ENCODE data around the gene FSTL4.

FSTL4 gene

DNA sequence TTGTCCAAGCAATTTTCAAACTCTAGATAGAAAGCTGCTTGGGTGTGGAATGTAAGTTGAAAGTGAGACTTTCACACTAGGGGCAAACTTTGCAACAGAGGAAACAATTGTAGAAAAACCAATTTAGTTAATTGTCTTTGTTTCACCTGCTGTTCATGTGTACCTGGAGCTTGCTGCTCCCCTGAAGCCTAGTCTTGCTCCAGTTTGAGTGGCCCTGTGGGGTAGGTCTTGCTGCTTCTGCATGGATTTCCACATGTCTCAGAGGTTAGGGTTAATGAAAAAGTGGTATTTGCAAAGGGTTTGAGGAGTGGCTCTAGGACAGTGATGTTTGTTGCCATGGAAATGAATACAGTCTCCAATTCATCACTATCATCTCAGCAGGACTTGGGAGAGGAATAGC, 182.2 kb downstream of the FSTL4 start:
- H3K27ac ChIP-seq: no peak overlapping the region
- TF ChIP-seq, protein P1, sequence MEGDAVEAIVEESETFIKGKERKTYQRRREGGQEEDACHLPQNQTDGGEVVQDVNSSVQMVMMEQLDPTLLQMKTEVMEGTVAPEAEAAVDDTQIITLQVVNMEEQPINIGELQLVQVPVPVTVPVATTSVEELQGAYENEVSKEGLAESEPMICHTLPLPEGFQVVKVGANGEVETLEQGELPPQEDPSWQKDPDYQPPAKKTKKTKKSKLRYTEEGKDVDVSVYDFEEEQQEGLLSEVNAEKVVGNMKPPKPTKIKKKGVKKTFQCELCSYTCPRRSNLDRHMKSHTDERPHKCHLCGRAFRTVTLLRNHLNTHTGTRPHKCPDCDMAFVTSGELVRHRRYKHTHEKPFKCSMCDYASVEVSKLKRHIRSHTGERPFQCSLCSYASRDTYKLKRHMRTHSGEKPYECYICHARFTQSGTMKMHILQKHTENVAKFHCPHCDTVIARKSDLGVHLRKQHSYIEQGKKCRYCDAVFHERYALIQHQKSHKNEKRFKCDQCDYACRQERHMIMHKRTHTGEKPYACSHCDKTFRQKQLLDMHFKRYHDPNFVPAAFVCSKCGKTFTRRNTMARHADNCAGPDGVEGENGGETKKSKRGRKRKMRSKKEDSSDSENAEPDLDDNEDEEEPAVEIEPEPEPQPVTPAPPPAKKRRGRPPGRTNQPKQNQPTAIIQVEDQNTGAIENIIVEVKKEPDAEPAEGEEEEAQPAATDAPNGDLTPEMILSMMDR (IDR thresholded peaks at IDR 0.05): no peak
- TF ChIP-seq ZFX (IDR thresholded peaks at IDR 0.05; ENCODE audit: borderline replicate concordance): no peak

DNA sequence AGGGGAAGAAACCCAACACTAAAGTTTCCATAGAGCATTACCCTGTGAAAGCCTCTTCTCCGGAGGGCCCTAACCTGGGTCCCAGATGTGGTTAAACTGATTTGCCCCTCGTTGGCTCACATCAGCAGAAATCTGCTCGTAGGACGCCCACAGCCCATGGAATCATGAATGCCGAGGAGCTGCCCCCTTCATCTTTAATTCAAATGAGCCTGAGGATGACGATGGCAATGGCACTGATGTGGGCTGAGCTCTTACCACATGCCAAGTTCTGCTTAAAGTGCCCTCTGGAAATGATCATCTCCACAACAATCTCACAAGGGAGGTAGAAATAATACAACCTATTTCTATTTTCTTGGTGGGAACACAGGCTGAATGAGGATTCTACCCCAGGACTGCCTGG, 183.3 kb downstream of the FSTL4 start:
- no peak overlapping the region for H3K27ac ChIP-seq
- no peak for TF ChIP-seq ZFX (IDR thresholded peaks at IDR 0.05; ENCODE audit: borderline replicate concordance)
- TF ChIP-seq, protein P1 (IDR thresholded peaks at IDR 0.05): no peak

DNA sequence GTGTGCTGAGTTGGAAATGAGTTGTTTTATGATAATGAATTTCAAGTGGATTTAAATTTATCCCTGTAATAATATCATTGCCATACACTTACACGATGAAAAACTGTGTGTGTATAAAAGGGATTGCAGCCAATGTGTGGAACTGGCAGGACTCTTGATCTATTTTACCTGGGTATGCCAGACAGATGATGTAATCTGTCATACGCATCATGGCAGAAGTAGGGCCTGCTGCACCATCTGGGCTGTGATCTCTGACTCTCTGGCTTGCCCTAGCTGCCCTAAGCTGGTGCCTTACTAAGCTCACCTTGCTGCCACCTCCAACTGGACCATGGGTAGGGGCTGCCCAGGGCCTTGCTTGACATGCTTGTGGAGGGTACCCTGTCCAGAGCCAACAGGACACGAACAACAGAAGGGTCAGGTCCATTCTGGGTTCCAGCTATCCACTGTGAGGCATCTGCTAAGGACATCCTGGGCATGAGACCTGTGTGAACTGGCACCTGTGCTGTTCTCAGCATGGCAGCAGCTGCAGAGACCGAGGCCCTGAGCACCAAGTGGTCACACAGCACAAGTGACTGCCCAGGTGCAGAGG, 184.2 kb downstream of the FSTL4 start:
- TF ChIP-seq, protein P1 (IDR thresholded peaks at IDR 0.05): no peak
- no peak for TF ChIP-seq ZFX (IDR thresholded peaks at IDR 0.05; ENCODE audit: borderline replicate concordance)
- H3K27ac ChIP-seq: no peak overlapping the region

DNA sequence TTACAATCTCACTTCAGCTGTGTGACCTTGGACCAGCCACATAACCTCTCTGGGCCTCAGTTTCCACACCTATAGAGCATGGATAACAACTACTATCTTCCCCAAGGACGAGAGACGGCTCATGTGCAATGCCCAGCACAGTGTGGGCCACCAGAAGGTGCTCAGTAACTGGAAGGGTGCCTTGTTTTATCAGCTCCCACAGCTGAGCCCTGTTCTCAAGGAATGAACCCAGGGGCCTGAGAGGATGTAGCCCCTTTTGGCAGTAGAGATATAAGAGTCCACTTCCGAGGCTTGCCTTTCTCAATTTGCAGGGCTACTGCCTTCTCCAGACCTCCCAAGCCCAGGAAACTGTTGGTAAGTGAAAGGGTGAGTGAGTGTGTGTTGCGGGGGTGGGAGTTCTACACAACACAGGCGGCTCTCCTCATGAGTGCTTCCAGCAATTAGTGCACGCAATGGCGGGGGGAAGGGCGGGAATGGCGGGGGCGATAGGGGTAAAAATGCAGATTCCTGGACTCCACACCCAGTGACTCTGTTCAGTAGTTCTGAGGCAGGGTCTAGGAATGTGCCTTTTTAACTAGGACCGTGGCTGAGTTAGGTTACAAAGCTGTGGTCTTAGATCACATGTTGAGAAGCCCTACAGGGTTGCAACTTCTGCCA, 185.1 kb downstream of the FSTL4 start:
- TF ChIP-seq, protein P1 (IDR thresholded peaks at IDR 0.05): no peak
- no peak for TF ChIP-seq ZFX (IDR thresholded peaks at IDR 0.05; ENCODE audit: borderline replicate concordance)
- no peak overlapping the region for H3K27ac ChIP-seq

DNA sequence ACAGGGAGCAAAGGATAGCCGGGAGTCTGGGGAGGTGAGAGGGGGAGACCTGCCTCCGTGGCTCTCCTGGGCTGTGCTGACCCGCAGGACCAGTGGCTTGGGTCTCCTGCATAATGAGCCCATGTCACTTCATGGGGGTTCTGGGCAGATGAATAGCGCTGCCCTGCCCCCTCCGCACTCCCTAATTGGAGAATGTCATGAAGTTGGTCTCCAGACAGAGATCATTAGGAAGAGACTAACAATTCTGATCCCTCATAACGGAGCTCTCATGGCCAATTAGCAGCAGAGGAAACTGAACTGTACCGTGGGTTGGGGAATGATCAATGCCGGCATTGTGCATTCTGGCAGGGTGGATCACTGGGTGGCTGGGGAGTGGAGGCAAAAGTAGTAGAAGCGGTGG, 186.1 kb downstream of the FSTL4 start:
- TF ChIP-seq, protein P1 (IDR thresholded peaks at IDR 0.05): no peak
- no peak for TF ChIP-seq ZFX (IDR thresholded peaks at IDR 0.05; ENCODE audit: borderline replicate concordance)
- H3K27ac ChIP-seq: no peak overlapping the region

DNA sequence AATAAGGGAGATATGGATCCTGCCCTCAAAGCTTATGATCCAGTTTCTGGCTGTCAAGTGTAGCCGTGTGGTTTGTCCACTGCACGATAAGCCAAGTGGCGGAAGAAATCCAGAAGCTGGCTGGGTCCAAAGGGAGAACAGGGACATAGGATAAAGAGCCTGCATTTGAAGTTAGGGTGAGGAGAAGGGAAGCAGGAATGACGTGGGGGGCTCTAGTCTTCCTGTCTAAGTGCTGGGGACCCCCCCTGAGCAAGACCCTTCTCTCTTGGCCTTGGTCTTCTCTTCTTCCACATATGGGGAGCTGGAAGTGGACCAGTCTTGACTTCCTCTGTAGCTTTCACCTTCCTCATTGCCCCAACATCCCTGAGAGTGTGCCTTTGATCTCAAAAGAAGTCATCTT, 186.6 kb downstream of the FSTL4 start:
- TF ChIP-seq ZFX (IDR thresholded peaks at IDR 0.05; ENCODE audit: borderline replicate concordance): no peak
- TF ChIP-seq, protein P1 (IDR thresholded peaks at IDR 0.05): no peak

DNA sequence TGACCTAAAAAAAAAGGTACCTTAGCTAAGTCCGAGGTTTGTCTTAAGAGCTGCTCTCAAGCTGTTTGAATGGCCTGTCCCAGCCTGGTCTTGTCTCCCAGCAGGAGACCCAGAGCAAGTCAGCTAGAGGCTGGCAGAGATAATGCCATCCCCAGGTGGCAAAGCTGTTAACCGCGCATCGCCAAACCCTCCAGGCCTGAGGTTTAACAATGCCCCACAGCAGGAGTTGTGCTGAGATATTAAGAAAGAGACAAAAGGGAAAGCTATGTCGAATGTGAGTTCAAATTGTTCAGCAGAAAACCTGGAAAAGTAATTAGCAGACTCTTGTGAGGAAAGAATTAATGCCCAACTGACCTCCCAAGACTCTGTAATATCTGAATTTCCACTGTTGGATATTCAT, 187.1 kb downstream of the FSTL4 start:
- TF ChIP-seq ZFX (IDR thresholded peaks at IDR 0.05; ENCODE audit: borderline replicate concordance): no peak
- TF ChIP-seq, protein P1 (IDR thresholded peaks at IDR 0.05): no peak

More for the DNA sequence above, 186.6 kb downstream of the FSTL4 start:
- H3K27ac ChIP-seq: no peak overlapping the region

More for the DNA sequence above, 187.1 kb downstream of the FSTL4 start:
- no peak overlapping the region for H3K27ac ChIP-seq
